ENCODE results near the gene UBA52.
"Not testable (repeated sequence)": the region's sequence is repeated elsewhere in the genome, so short reads cannot be mapped to it uniquely, and the experiment has no call there.

The UBA52 gene

GRCh38 chr19:18593367-18594095, 21.9 kb downstream of the UBA52 start:
- no peak for DNase-seq (ENCODE audit: low read depth)

- DNase-seq (ENCODE audit: low read depth): peak; percentile 55
Observed at GRCh38 chr19:18594096-18594823, 22.6 kb downstream of the UBA52 start.

- no peak for DNase-seq (ENCODE audit: low read depth)
Observed at GRCh38 chr19:18594824-18595373, 23.2 kb downstream of the UBA52 start.

DNA sequence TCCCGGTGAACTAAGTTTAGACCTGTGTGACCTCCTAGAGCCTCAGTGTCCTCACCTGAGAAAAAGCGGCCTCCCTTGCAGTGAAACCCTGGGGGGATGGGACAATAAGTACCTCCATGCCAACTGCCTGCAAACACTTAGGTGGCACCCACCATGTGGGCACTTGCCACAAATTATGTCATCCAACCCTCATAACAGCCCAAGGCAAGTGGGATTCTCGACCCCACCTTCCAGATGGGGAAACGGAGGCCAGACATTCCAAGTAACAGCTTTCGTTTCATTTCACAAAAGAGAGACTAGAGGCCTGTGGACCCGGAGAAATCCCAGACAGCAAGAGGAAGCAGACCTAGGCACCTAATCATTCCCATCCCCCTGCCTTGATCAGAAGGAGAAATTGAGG, 23.8 kb downstream of the UBA52 start:
- DNase-seq (ENCODE audit: low read depth): no peak

- DNase-seq (ENCODE audit: low read depth): no peak
Observed at GRCh38 chr19:18596752-18597157, 25.1 kb downstream of the UBA52 start.

DNA sequence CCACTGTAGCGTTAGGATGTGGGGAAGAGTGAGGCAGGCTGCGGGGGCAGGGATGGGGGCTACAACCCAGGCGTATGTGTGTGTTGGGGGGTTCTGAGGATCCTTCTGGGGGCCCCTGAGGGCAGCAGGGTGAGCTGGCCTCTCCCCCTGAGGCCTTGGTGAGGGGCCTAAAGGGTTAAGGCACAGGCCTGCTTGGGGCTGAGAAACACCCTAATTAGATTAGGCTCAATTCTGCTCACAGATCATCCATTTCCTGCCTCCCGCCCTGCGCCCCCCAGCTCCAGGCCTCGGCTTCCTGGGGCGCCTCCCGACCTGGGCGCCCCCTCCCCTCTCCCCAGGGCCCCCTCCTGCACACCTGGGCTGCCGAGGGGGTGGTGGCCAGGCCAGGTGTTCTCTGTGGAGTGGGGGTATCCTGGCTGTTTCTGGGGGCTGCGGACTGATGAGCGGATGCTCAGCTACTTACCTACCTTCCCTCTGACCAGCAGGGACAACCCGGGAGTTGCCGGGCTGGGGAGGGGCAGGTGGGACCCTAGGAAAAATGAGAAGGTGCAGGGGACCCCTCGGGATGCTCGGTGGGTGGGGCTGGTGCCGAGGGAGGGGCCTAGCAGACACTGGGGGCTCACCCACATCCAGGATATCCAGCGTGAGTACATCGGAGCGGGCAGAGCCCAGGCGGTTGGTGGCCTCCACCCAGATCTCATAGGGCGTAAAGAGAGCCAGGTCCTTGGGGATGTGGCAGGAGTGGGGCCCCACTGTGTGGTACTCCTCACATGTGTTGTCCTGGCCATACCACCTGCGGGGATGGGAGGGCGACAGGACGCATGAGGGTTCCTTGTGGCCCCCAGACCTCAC, 26.4 kb downstream of the UBA52 start:
- DNase-seq (ENCODE audit: low read depth): no peak

DNA sequence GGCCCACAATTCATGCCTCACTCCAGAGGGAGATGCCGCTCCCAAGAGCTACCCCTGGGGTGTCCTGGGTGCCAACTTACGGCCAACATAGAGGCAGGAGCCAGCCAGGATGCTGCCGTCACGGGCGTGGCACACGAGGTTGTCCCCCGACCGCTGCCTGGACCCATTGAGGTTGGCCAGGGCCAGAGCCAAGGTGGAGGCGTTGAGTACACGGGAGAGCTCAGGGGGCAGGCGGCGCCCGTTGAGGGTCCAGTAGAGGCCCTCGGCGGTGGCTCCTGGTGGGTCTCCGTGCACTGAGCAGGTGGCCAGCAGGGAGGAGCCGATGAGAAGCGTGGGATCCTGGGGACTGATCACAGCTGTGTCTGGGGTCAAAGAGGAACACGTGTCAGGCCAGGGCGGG, 27.8 kb downstream of the UBA52 start:
- no peak for DNase-seq (ENCODE audit: low read depth)

DNA sequence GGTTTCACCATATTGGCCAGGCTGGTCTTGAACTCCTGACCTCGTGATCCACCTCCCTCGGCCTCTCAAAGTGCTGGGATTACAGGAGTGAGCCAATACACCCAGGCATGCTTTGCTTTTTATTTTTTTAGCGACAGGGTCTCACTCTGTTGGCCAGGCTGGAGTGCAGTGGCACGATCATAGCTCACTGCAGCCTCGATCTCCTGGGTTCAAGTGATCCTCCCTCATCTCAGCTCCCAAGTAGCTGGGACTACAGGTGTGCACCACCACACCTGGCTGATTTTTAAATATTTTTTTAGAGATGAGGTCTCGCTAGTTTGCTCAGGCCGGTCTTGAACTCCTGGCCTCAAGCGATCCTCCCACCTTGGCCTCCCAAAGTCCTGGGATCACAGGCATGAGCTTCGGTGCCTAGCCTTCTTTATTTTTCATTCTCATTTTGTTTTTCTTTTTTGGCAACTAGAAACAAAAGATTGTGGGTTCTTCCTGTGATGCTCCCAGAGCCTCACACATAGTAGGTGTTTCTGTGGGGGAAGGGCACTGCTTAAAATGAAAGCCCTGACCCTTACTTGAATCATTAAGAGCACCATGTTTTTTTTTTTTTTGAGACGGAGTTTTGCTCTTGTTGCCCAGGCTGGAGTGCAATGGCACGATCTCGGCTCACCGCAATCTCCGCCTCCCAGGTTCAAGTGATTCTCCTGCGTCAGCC, 29.2 kb downstream of the UBA52 start:
- not testable (repeated sequence) for DNase-seq (ENCODE audit: low read depth)

DNA sequence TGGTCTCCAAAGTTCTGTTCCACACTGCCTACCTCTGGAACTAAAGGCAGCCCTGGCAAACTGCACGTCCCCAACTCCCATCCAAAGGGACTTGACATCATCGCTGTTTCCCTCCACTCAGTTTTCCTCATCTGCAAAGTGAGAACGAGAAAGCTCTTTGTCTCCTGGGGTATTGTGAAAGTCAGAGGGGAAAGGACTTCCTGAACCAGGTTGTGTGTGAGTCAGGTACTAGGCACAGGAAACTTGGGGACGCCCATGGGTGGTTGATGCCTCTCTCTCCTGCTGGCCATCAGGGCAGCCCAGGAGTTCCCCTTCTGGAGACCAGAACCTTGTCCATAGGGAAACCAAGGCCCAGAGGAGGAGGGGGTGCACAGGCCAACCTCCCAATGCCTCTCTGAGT, 30.2 kb downstream of the UBA52 start:
- DNase-seq (ENCODE audit: low read depth): no peak

DNA sequence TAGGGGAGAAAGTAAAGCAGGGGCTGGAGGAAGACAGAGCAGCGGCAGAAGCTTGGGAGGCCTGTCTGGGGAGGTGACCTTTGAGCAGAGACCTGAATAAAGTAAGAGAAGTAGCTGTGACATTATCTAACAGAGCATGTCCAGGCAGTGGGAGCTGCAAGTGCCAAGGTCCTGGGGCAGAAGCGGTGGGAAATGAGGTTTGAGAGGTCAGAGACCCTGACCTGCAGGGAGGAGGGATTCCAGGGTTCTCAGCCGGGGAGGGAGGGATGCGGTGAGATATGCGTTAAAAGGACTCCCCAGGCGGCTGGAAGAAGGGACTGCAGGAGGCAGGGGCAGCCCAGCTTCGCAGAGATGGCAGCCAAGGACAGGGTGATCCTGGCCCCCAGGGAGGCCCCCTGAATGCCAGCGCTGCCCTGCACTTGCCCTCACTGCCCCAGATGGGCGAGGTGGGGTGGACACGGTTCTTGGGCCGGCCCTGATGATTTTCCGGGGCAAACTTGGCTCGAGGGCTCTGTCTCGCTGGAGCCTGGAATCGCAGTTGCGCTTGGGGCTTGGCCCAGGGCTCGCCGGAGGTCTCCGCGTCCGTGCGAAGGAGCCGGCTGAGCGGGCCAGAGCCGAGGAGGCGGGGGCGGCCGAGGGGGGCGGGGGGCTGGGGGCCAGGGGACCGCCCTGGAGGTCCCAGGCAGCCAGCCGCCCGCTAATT, 31.7 kb downstream of the UBA52 start:
- no peak for DNase-seq (ENCODE audit: low read depth)

GRCh38 chr19:18603958-18604819, 32.5 kb downstream of the UBA52 start:
- DNase-seq (ENCODE audit: low read depth): no peak

- DNase-seq (ENCODE audit: low read depth): no peak
Observed at GRCh38 chr19:18604820-18605159, 33.1 kb downstream of the UBA52 start.

DNA sequence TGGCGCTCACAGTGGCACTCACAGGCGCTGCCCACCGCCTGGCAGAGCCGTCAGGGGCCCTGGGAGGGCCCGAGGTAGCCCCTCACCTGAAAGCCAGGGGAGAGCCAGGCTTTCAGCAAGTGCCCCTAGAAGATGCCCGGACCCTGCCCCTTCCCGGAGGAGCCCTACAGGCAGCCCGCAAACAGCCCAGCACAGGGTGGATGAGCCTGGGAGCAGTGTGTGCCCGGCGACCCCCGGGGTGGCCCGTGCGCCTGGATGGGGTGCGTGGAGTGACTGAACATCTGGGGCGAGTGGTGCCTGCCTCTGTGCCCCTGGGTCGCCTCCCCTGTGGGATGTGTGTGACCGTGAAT, 33.5 kb downstream of the UBA52 start:
- DNase-seq (ENCODE audit: low read depth): no peak

DNA sequence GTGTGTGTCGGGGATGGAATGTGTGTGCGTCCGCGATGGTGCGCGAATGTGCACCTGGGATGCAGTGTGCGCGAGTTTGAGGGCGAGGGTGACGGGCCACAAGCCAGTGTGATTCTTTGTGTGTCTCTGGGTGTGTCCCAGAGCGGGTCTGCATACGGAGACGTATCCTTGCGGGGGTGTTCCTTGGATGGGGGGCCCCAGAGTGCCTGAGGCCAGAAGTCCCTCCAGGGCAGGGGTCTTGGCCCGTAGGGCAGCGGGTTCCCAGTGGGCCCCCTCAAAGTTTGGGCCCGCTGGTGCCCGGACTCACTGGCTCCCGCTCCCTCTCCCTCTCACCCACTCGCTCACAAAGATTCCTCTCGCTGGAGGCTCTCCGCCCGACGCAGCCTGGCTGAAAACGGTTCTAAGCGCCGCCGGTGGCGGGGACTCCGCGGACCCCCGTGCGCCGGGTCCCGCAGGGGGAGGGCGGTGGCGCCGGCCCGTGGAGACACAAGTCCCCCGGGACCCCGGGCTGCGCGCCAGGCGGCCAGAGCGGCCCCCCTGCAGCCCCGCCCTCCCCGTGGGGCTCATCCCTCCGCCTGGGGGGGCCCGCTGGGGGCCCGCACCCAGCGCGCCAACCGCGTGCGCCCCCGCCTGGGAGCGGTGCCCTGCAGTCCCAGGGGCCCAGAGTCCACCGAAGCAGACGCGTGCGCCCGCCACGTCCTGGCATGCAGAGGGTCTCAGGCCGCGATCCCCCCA, 34.1 kb downstream of the UBA52 start:
- no peak for DNase-seq (ENCODE audit: low read depth)

- DNase-seq (ENCODE audit: low read depth): no peak
Observed at GRCh38 chr19:18606281-18607225, 34.9 kb downstream of the UBA52 start, which contains the start of gene CRLF1. Gene CRLF1, minus strand, starts transcription at chr19:18606799. Its CDS starts 143 bp downstream, at chr19:18606656.

DNA sequence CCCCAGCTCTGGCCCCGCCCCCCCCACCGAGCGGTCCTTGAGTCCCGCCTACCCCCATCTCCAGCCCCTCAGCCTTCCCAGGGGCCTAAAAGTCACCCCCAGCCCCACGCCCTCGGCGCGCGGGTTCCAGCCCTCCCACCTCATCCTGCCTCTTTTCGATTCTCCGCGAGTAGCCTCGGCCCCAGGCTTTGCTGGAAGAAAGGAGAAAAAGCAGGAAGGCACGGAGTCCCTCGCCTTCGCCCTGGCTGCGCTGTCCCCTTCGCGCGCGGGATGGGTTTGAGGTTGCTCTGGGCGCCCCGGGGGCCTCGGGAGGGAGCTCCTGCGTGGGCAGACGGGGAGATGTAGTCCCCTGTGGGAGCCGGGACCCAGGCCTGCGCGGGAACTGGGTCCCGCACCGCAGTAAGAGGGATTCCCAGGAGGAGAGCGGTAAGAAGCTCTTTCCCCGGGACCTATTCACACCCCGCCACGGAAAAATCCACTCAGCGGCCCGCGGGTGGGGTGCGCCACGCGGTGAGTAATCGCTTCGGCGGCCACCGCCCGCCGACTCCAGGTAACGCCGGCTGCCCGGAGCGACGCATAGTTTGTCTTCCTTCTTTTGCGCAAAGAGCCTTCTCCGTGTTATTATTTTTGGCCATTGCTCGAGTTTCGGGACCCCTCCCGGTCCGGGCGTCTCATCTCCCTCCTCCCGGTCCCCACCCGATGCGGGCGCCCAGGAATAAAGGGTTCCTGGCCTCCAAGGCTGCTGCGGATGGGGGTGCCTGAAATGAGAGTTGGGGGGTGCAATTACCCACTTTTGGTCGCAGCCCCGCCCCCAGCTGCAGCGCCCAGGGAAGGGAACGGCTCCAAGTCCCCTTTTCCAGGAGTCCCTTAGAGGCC, 35.8 kb downstream of the UBA52 start:
- no peak for DNase-seq (ENCODE audit: low read depth)

DNA sequence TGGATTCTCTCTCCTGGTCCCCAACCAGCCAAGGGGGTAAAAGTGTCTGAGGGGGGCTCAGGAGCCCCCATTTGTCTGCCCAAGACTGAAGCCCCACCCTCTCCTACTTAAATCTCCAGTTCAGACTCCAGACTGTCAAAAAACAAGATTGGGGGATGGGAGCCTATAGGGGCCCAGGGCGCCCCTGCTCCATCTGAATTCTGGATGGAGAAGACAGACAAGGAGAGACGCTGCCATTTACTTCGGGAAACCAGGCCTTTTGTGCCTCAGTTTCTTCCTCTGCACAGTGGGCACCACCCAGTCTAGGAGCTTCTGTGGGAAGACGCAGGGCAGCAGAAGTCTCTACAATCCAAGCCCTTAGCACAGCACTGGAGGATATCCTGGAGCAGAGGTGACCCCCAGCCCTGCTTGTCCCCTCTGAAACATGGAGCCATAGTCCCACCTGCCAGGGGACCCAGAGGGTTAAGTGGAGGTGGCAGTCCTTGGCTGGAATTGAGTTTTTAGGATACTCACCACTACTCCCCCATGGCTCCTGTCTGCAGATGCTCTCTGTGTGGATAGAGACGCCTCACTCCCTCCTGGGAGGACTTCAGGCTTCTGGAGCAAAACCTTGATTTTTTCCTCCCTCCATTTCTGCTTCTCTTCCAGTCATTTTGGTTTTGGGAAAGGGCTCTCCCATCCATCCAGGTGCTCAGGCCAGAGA, 36.6 kb downstream of the UBA52 start:
- no peak for DNase-seq (ENCODE audit: low read depth)

Measured in GM04504 (cell line).